Right lobe of liver (tissue), 6 donors: ENCODE data around the gene BSG. TPM values are rescaled to one million over a fixed set of nuclear protein-coding genes. Genes with fewer than 3 reads are reported as not detected.

Experiments used
- ATAC-seq, 4 donors: fragments of 200-7000 bp; cut with Tn5 transposase; one replicate each; pipeline ENCODE4 v1.9.1; 2020; ENCODE audit warnings: mild to moderate bottlenecking in 4 of 4, moderate library complexity in 4 of 4
- DNase-seq, 3 donors: peaks; one replicate each; pipeline ENCODE4 v3.0.0-alpha.2; 2020
- H3K27ac ChIP-seq, 3 donors: fragments of 200-600 bp; one replicate each; pipeline ENCODE4 v1.8.0; 2022
- H3K27me3 ChIP-seq, 2 donors: fragments of 200-600 bp; one replicate each; pipeline ENCODE4 v1.8.0; 2022
- H3K36me3 ChIP-seq, 4 donors: fragments of 200-600 bp; sonication (generic) in 1 of 4; one replicate each; pipeline versions ENCODE4 v1.5.1 to v1.8.0; 2017 to 2022; ENCODE audit warnings: control low read depth in 1 of 4
- H3K4me1 ChIP-seq, 4 donors: fragments of 200-600 bp; sonication (generic) in 1 of 4; one replicate each; pipeline versions ENCODE4 v1.5.1 to v1.8.0; 2017 to 2022; ENCODE audit warnings: control low read depth in 1 of 4
- H3K4me3 ChIP-seq, 3 donors: fragments of 200-600 bp; one replicate each; pipeline ENCODE4 v1.8.0; 2022
- H3K9me3 ChIP-seq, 4 donors: fragments of 200-600 bp; sonication (generic) in 1 of 4; one replicate each; pipeline versions ENCODE4 v1.5.1 to v1.8.0; 2017 to 2022; ENCODE audit warnings: control low read depth in 1 of 4
- CTCF ChIP-seq, 4 donors: fragments of 200-600 bp in 3 of 4; fragments of 450-650 bp in 1 of 4; IDR thresholded peaks; one replicate each; pipeline versions ENCODE4 v1.5.1 to v1.8.0; 2016 to 2022; ENCODE audit warnings: antibody characterized with exemption in 4 of 4, mild to moderate bottlenecking in 2 of 4
- POLR2A ChIP-seq: fragments of 450-650 bp; IDR thresholded peaks from one replicate; pipeline ENCODE4 v1.6.1; 2017; ENCODE audit warnings: antibody characterized with exemption, mild to moderate bottlenecking
- WGBS: methylation state at CpG from one replicate; pipeline ENCODE4 v1.1.6; 2018; ENCODE audit warnings: low coverage, low lambda C conversion rate; ENCODE audit not compliant: insufficient coverage; ENCODE audit errors: missing lambda C conversion rate; 5-methylcytosine and 5-hydroxymethylcytosine counted together
- intact Hi-C, 2 donors: fragments of 100-400 bp; cut with DNase I; formaldehyde crosslinking; loops; one replicate each; pipeline versions ENCODE4 v1.11.2 to v1.14.1; 2022
- total RNA-seq, 6 experiments: library from RNA; depleted of rRNA in 2 of 6; stranded (reverse); fragments of >200 nt in 2 of 6; fragmentation: NEBNext Ultra II Directional in 3 of 6; extraction: Animal tissue kit (Norgen Biotek cat#: 25700) in 3 of 6; gene quantifications; one replicate each; pipeline versions ENCODE4 v1.1.0 to v1.2.4, GENCODE V29; 2016 to 2023
- donor health status: DM: no; HTN: yes; CAD: no.
- donor health status: DM: no; HTN: no; CAD: no.
- donor health status: DM: no; HTN: no; CAD: no.
- donor health status: DM: no; HTN: yes; CAD: no.
- donor health status: DM: no; HTN: yes; CAD: no.

BSG gene
- total RNA-seq, 6 experiments from 2014 or later: 88.6 to 369 (median 124) TPM

GRCh38 chr19:591099-591958 lies 18.9 kb downstream of the BSG start:
- ATAC-seq (peak; percentile 17 to 73 (median 54)), DNase-seq (peak in 2 of 3 donors; percentile 39 to 48)
- TF ChIP-seq POLR2A: no peak
- no peak for TF ChIP-seq CTCF (IDR thresholded peaks at IDR 0.05)
- no peak overlapping the region for H3K4me3 ChIP-seq
- no peaks in the 10 kb centered on the region for H3K4me1 ChIP-seq
- H3K27ac ChIP-seq: no peak overlapping the region
- no peaks in the 10 kb centered on the region for H3K9me3 ChIP-seq
- H3K36me3 ChIP-seq: no peaks in the 10 kb centered on the region
- peaks cover 0 to 33% of the 10 kb centered on the region in 2 donors for H3K27me3 ChIP-seq
- intact Hi-C loops: loop anchor here in 1 of 2 donors (10.0 kb wide), 1 partner anchor 143 kb away; no protein-coding TSS in a partner anchor
- 3% methylated on average over 5 of the region's 75 CpGs for WGBS

GRCh38 chr19:592101-592500 lies 19.7 kb downstream of the BSG start:
- Histone ChIP-seq H3K4me1 (no peaks in the 10 kb centered on the region), H3K27me3 (peaks cover 0 to 33% of the 10 kb centered on the region in 2 donors), H3K4me3 (no peak overlapping the region), H3K9me3 (no peaks in the 10 kb centered on the region), H3K36me3 (no peaks in the 10 kb centered on the region), H3K27ac (no peak overlapping the region)
- TF ChIP-seq CTCF (IDR thresholded peaks at IDR 0.05) (no peak), POLR2A (no peak)
- WGBS: no CpG with 5 or more reads among the region's 19 CpGs
- intact Hi-C loops: loop anchor here in 1 of 2 donors (10.0 kb wide), 1 partner anchor 143 kb away; no protein-coding TSS in a partner anchor
- DNase-seq (peak in 2 of 3 donors; percentile 18 to 38), ATAC-seq (no peak)

GRCh38 chr19:593055-593454 lies 20.7 kb downstream of the BSG start:
- 61% methylated on average over 8 of the region's 18 CpGs for WGBS
- Histone ChIP-seq H3K36me3 (no peaks in the 10 kb centered on the region), H3K4me3 (no peak overlapping the region), H3K4me1 (no peaks in the 10 kb centered on the region), H3K27me3 (peaks cover 0 to 33% of the 10 kb centered on the region in 2 donors), H3K27ac (no peak overlapping the region), H3K9me3 (no peaks in the 10 kb centered on the region)
- no peak for DNase-seq
- intact Hi-C loops: loop anchor here in 1 of 2 donors (10.0 kb wide), 1 partner anchor 142 kb away; no protein-coding TSS in a partner anchor
- no peak for ATAC-seq
- no peak for TF ChIP-seq CTCF (IDR thresholded peaks at IDR 0.05)

GRCh38 chr19:593505-593904 lies 21.1 kb downstream of the BSG start:
- intact Hi-C loops: loop anchor here in 1 of 2 donors (10.0 kb wide), 1 partner anchor 141 kb away; no protein-coding TSS in a partner anchor
- WGBS: 45% methylated on average over 8 of the region's 9 CpGs

More at GRCh38 chr19:593505-593904, 21.1 kb downstream of the BSG start:
- no peak for DNase-seq
- Histone ChIP-seq H3K9me3 (no peaks in the 10 kb centered on the region), H3K27me3 (peaks cover 0 to 29% of the 10 kb centered on the region in 2 donors), H3K4me3 (no peak overlapping the region), H3K4me1 (no peaks in the 10 kb centered on the region), H3K27ac (no peak overlapping the region), H3K36me3 (no peaks in the 10 kb centered on the region)
- no peak for ATAC-seq
- TF ChIP-seq CTCF (IDR thresholded peaks at IDR 0.05) (no peak), POLR2A (no peak)
